ENCODE measurements around the gene REEP1.
"Not testable (repeated sequence)": the region's sequence is repeated elsewhere in the genome, so short reads cannot be mapped to it uniquely, and the experiment has no call there.

Gene REEP1

DNA sequence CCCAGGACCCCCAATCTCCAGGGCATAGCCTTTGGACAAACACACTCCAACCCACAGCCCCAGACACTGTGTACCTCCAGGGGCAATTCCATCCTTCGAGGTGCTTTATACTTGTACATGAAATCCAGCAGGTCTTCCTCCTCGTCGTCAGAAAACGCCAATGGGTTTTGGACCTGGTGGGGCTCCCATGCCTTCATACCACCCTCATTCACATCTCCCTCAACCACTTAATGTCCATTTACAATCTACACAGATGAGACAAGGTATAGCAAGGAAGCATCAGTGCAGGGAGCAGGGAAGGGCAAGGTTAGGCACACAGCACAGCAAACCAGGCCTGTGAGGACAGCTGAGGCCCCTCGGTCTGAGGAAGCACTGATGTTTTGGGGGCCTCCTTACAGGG lies 117.5 kb downstream of the REEP1 start:
- no peak for FAIRE-seq

DNA sequence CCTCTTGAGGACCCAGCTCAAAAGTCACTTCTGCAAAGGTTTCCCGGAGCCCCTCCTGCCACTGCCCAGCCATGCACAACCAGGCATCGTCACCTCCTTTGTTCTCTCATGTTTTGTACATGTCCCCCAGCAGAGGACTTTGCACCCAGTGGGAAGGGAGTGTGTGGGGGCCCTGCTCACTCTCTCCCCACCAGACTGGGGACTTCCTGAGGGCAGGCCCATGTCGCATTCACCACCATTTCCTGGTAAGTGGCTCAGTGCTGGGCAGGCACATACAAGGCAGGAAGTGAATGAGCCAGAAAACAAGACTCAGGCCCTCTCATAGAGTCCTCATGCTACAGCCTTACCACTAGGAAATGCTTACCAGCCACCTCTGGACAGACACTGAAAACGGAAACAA lies 119.3 kb downstream of the REEP1 start:
- no peak for FAIRE-seq

DNA sequence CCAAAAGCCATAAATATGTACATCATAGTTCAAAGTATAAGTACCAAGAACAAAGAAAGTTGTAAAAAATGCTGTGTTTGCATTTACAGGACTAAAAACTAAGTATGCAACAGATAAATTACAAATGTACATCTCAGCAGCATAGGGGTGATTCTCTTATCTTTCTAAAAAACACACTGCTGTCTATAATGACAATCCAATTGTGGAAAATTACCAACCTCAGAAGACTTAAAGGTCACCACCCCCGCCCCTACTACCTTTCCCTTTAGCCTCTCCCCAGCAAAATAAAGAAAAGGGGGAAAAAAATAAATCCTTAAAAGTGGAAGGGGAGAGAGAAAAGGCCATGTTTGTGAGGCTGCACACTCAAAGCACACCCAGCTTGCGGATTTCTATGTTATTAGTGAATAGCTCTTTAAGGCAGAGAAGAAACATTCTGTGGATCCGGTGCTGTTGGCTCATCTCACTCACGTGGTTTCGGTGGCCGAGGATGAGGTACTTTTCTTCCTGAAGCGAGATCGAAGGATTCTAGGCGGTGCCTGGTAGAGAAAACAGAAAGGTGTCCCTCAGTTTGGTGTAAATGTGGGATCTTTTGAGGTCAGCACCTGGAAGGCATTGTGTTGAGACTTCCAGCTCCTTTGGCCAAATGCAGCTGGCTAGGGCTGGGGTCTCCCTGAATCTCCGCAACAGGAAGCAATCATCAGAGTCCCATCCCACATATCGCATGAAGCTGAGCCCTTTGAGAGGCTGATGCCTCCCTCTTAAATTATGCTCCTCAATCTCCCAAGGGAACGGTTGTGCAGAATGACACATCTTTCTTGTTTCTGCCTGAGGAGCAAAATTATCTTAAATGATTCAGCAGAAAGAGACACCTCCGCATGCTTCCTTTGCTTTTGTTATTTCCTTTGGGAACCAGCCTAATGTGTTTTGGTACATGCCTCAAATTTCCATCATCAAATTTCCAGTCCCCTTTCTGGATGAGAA lies 120.6 kb downstream of the REEP1 start:
- no peak for FAIRE-seq

DNA sequence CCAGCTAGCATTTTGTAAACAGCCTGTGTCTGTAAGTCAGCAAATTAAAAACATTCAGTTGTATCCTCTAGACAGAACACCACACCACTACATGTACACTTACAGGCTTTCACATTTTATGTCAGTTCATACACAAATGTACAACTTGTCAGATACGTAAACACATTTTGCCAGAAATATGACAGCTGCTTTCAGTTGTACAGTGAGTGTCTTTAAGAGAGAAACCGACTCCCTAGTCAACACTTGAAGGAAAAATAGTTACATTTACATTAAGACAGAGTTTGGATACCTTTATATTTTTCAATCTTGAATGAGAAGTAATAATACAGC lies 123.0 kb downstream of the REEP1 start:
- FAIRE-seq: no peak

DNA sequence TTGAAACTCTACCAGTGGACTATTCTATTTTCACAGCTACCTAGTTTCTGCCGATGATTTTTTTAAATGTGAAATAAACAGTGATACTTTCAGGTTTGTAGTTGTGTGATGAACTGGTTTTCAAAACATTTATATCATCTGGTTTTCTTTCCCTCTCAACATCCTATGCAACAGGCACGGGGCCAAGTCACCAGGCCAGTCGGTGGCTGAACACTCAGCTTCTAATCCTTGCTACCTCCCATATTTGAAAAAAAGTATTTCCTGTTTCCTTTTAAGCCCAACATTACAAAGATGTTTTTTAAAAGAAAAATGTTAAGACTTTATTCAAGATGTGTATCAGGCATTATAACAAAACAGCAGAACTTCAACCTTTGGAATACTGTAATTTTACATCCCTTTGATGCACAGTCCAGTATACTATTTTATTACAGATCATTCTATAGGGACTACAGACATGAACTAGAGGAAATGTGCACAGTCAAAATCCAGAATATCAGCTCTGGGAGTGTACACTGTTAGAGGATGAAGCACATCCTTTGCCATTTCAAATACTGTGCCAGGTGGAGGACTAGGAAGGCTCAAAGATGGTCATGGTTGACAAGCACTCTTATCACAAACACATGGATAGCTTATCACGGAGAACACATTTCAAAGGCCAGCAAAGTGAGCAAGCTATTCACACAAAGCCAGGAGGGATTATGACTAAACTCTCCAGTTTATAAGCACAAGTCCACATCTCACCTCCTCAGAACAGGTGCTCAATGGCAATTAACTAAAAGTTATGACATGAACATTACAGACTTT lies 123.5 kb downstream of the REEP1 start:
- no peak for FAIRE-seq

DNA sequence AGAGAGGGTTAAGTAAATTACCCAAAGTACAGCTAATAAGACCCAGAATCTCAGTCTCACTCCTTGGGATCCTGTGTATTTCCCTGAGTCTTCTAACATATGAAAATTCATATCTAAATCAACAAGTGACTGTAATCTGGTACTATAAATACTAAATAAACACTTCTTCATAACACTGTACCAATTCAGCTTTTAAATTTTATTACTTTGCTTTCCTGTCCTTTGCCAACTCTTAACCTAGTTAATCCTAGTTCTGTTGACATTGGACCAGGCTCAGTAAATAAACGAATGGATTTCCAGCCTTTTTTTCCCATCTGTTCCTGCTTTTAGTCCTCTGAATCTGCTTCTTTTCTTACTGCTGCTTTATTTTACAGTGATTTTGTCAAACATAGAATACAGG lies 124.4 kb downstream of the REEP1 start:
- no peak for FAIRE-seq

DNA sequence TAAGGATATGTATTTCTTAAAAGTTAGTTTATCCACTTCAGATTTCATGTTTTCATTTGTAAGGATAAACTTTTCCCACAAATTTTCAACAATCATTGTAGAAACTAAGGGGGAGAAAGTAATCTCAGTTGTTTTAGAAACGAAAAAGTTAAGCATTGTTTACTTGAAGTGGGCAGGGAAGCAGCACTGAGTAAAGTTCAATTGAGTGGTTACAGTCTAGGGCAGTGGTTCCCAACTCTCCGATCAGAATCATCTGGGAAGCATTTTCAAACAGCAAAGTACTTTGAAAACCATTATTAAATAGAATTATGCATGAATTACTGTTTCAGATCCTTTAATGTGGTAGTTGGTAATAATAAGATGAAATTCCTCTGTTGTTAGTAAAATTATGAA lies 125.6 kb downstream of the REEP1 start:
- FAIRE-seq: no peak

DNA sequence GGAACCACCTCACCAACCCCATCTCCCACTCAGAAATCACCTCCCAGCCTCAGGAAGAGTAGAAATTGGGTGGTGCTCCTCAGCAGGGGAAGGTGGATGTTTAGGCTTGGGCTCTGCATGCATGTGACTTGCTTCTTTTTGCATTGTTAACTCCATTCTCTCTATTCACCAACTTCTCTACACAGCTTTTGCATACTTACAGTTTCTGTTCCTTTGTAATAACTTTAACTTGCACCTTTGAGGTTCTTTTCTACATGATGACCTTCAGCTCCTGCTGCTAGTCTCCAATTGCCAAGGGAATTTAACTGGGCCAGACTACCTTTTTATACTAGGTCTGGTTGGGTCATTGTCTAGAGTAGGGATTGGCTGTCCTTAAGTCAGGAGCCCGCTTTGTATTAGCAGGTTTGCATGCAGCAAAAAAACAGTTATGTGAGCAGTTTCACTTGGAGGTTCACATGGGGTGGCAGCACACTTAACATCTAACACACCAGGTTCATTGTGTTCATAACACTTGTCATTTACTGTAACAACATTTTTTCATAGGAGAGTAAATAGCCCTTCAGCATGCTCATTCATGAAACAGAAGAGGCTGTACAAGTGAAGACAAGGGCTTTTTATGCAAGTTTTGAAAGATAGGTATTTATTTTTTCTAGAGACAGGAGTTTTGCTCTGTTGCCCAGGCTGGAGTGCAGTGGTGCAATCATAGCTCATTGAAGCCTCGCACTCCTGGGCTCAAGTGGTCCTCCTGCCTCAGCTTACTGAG lies 126.2 kb downstream of the REEP1 start:
- FAIRE-seq: no peak

DNA sequence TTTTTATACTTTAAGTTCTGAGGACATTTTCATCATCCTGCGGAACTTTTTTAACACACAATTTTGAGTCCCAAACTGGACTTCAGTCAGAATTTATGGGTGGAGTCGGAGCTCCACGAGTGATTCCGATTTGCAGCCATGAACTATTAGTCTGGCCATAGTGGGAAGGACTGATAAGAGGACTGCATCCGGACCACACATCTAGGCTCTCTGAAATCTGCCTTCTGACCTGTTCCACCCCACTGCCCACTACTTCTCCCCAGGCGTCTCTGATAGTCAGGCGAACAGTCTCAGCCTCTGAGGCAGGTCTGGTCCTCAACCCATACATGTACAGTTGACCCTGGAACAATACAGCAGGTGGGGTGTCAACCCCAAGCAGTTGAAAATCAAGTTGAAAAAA lies 133.0 kb downstream of the REEP1 start:
- FAIRE-seq: no peak

DNA sequence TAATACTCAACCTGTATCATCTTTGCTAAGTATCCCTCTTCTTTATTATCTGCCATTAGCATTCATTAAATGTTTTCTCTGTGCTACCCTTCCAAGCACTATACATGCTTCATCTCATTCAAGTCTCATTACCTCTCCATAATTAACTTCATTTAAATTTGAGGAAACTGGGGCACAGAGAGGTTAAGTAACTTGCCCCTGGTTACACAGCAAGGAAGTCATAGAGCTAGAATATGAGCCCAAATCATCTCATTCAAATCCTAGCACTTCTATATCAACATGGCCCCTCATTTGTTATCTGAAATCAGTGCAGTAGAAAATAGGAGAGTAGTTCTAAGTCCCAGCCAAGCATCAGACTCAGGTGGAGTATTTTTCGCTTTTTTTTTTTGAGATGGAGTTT lies 133.8 kb downstream of the REEP1 start:
- no peak for FAIRE-seq

DNA sequence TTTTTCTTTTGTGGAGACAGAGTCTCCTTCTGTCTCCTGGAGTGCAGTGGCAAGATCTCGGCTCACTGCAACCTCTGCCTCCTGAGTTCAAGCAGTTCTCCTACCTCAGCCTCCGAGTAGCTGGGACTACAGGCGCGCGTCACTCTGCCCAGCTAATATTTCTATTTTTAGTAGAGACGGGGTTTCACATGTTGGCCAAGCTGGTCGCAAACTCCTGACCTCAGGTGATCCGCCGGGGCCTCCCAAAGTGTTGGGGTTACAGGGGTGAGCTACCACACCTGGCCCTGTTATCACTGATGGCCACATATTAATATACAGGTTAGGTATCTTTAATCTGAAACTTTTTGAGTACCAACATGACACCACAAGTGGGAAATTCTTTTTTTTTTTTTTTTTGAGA lies 134.7 kb downstream of the REEP1 start:
- FAIRE-seq: no peak

DNA sequence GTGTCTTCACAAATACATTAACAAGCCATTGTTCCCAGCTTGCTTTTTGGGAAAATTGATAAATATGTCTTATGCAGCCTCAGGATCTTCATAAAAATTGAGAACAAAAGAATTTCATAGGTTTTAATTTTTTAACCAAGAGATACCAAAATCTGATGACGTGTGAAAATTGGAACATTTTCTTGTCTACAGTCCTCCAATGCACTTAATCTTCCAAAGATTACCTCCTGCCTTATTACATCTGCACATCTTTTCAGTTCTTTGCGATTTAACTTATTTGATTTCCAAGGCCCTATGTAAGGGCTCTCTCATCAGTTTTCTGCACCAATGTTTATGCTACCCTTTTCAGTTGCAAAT lies 135.1 kb downstream of the REEP1 start:
- no peak for FAIRE-seq

DNA sequence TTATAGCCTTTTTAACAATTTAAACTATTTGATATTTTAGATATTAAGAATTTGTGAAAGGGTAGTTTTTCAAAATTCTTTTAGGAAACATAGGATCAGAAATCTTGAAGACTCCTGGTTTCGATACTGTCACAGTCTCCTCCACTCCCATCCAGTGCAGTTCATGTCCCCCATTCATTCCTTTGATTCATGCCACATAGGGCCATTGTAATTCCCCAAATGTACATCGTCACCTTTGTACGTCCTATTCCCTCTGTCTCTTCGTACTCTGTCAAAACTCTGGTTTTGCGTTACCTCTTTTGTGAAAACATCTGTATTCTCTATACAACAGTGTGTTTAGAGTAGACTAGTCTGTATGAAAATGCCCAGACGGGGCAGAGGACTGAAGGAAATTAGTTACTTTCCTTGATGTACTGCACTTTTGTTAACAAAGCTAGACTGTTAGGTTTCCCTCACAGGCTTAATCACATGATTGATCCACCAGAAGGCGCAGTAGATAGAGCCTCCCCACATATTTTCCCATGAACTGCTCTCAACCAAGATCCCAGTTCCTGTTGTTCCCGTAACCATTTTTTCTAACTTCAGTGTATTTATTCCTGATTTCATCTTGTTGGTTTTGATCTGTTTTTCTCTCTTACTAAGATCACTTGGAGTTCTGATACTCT lies 135.6 kb downstream of the REEP1 start:
- FAIRE-seq: no peak

DNA sequence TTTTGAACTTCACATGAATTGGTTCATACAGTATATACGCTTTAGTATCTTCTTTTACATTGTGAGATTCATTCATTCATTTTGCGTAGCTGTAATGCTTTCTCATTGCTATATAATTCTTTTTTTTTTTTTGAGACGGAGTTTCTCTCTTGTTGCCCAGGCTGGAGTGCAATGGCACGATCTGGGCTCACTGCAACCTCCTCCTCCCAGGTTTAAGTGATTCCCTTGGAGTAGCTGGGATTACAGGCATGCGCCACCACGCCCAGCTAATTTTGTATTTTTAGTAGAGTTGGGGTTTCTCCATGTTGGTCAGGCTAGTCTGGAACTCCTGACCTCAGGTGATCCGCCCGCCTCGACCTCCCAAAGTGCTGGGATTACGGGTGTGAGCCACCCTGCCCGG lies 136.9 kb downstream of the REEP1 start:
- not testable (repeated sequence) for FAIRE-seq

DNA sequence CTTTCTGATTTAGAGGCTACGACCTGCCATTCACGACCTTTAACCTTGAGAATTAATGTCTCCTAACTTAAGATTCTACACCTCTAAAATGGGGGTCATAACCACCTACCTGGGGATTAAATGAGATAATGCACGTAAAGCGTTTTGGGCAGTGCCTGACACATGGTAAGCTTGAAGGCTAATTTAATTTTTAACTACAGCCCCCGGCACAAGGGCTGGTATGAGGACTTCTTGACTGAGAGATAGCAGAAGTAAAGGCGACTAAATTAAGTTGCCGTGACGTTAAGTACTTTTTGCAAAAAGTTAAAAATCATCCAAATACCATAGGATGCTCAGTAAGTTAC lies 137.6 kb downstream of the REEP1 start:
- no peak for FAIRE-seq

DNA sequence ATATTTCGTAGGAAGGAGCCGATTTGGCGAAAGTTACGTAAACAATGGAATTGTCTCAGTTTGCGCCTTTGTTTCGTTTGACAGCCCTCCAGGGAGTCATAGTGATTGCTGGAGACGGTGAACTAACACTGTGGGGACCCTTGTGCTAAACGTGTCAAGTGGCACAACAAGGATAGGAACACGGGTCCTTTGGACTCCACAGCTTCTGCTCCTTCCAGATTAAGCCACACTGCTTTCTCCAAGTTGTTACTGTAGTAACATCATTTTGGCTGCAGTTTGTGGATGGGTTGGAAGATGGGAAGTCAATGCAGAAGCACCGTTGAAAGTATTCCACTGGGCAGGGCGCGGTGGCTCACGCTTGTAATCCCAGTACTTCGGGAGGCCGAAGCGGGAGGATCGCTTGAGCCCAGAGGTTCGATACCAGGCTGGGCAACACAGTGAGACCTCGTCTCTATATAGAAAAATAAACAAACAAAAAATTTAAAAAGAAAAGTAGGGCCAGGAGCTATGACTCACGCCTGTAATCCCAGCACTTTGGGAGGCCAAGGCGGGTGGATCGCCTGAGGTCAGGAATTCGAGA lies 141.5 kb downstream of the REEP1 start:
- no peak for FAIRE-seq

DNA sequence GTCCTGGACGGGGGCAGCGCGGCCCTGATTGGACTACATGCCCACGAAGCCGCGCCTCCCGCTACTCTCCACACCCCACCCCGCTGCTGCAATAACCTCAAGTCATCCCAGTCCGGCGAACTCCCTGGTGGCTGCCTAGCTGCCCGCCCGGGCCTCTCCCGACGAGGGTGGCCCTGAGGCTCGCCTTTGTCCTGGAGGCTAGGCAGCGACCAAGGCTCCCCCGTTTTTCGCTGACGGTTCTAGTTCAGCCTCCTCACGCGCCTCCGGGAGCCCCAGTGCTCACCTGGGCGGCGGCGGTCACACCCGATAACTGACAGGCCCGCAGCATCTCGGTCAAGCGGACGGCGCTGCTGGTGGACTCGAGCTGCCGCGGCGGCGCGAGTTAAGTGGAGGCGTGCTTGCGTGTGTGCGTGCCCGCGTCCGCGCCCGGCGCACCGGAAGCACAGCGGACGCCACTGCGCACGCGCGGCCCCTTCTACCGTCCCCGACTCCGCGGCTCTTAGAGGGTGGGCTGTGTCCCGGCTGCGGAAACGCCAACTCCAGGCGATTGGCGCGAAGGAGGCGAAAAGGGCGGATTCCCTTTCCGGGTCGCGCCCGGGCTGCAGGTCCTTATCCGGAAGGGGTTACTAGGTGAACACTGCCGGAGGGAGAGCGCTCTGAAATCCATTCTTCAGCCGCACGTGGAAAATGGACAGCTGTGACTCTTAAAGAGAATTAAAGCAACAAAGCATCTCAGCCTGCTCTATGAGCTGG lies 142.2 kb downstream of the REEP1 start, which contains the start of gene IMMT:
Gene IMMT, minus strand, starts transcription at position 408 of the 753 bp plus-strand sequence. Its CDS starts 80 bp downstream, at position 328.
- FAIRE-seq: peak; percentile 52

DNA sequence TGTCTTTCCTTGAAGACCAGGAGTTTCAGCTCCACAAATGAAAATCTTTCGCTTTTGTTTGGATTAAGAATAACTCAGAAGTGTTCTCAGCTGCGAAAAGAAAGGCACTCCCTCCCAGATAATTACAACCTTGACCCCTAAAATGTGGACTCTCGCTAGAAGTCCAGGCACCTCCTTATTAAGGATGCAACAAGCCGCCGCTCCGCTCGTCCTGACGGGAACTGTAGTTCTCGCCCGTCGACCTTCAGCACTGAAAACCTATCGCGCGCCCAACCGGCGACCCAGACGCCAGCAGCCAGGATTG lies 142.7 kb downstream of the REEP1 start:
- peak; percentile 87 for FAIRE-seq

DNA sequence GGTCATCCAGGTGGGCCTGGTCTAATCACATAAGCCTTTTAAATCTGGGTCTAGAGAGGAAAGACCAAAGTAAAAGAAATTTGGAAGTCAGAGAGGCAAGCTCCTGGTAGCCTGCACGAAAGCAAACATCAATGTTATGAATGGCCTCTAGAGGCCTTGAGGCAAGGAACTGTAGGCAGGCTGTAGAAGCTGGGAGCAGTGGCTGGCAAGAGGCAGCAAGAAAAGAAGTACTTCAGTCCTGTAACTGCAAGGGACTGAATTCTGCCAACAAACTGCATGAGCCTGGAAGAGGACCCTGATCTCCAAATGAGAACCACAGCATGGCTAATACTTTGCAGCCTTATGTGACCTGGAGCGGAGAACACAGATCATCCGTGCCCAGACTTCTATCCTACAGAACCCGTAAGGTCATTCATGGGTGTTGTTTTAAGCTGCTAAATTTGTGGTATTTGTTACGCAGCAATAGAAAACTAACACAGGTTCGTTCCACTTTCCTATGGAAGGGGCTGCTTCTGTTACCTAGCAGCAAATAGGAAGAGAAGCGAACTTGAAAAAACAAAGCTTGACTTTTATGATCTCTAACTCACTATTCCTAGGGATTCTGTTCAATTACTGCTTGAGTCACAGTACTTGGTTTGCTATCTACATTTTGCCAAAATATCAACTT lies 143.4 kb downstream of the REEP1 start:
- FAIRE-seq: no peak

DNA sequence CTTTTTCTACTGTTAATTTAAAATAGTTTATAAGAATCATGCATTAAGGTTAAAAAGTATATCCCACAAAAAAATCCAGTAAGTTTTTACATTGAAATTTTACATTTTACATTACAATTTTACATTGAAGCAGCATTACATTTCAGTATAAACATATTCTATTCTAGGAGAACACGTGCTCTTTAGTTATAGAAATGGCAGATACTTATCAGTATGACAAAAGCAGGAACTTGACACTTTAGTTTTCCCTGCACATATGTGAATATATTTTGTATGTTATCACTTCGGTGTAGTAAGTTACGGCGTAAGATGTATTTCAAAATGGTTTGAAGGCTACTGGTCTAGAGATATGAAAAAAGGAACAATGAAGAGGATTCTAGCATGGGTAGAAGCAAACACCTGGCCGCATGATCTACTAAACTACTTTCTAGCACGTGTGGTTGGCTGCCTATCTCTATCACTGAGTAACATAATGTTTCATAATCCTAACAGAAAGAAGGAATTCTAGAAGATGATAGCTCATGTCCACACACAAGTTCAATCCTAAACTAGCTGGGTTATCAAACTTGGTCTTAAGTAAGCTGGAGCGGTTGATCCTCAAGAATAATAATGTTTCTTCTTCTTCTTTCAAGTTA lies 147.5 kb downstream of the REEP1 start:
- no peak for FAIRE-seq

DNA sequence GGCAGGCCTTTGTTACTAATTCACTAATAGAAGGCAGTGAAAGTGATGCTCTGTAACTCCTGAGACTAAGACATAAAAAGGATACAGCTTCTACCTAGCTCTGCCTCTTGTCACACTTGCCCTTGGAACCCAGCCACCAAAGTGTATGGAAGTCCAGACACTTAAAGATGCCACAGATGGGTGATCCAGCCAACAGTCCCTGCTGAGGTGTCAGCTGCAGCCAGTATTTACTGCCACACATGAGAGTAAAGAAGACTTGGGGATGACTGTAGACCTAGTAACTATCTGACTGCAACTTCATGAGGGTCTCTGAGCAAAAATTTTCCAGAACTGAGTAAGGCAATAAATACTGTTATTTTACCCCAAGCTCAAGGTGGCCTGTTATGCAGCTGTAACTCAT lies 151.0 kb downstream of the REEP1 start:
- FAIRE-seq: no peak

Data from A204.1 (cell line).